ENCODE results near the gene NCOA5.

DNA sequence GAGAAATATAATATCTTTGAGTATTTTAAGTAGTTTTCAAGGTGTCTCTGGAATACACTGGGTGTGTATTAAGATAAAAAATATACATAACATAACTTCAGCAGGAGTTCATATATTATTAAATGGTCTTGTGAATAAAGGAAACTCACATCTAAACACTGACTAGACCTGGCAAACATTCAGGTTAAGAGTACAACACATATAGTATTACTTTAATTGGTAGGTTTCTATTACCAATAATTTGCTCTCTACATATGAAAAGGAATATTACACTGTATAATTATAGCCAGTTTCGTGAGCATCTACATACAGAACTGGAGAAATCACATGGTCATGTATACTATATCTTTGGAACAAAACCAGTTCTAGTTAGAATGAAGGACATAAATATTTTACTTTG, 8.7 kb downstream of the NCOA5 start:
- TF ChIP-seq CTCF (IDR thresholded peaks at IDR 0.05; ENCODE audit: low read depth, low read length), result no peak
- no peak for TF ChIP-seq MAX (IDR thresholded peaks at IDR 0.05; ENCODE audit: low read depth, low read length)
- TF ChIP-seq POLR2A (IDR thresholded peaks at IDR 0.05; ENCODE audit: extremely low read depth, insufficient read length), result no peak
